Neuronal stem cell (in vitro differentiated cells): ENCODE measurements around the gene NPAS2.

Experiments used
- DNase-seq: peaks from one replicate; pipeline ENCODE4 v3.0.0-alpha.2; 2013; ENCODE audit warnings: low spot score
- H2AFZ ChIP-seq: one replicate; pipeline ENCODE4 v1.6.1; 2013; ENCODE audit warnings: mild to moderate bottlenecking, low read length, inconsistent platforms
- H2AK5ac ChIP-seq: 2 replicates; pipeline ENCODE4 v1.6.1; 2013; ENCODE audit warnings: low read depth, mild to moderate bottlenecking, inconsistent platforms, low read length, moderate library complexity, mixed read lengths
- H2BK120ac ChIP-seq: 2 replicates; pipeline ENCODE4 v1.6.1; 2013; ENCODE audit warnings: low read depth, mild to moderate bottlenecking, inconsistent platforms, low read length, moderate library complexity, mixed read lengths
- H2BK12ac ChIP-seq: one replicate; pipeline ENCODE4 v1.6.1; 2013; ENCODE audit warnings: low read length, inconsistent platforms
- H2BK15ac ChIP-seq: 2 replicates; pipeline ENCODE4 v1.6.1; 2013; ENCODE audit warnings: mild to moderate bottlenecking, low read length, inconsistent platforms, mixed read lengths
- H2BK5ac ChIP-seq: one replicate; pipeline ENCODE4 v1.6.1; 2013; ENCODE audit warnings: inconsistent platforms, mild to moderate bottlenecking, low read length, moderate library complexity
- H3K14ac ChIP-seq: one replicate; pipeline ENCODE4 v1.6.1; 2013; ENCODE audit warnings: low read length, inconsistent platforms
- H3K18ac ChIP-seq: 2 replicates; pipeline ENCODE4 v1.6.1; 2013; ENCODE audit warnings: low read length, inconsistent platforms
- H3K23ac ChIP-seq: 2 replicates; pipeline ENCODE4 v1.6.1; 2013; ENCODE audit warnings: low read depth, mild to moderate bottlenecking, mixed read lengths, low read length, inconsistent platforms; ENCODE audit not compliant: poor library complexity
- H3K27ac ChIP-seq: replicated peaks from 3 replicates; pipeline ENCODE4 v1.5.1; 2013; ENCODE audit warnings: low read length, inconsistent platforms
- H3K27me3 ChIP-seq, 3 experiments: 2 replicates each; pipeline ENCODE4 v1.6.1; 2013; ENCODE audit warnings: low read length in 3 of 3, mild to moderate bottlenecking in 2 of 3, inconsistent platforms in 1 of 3, low read depth in 1 of 3, mixed read lengths in 1 of 3, moderate library complexity in 1 of 3; ENCODE audit not compliant: control insufficient read depth in 3 of 3, insufficient read depth in 3 of 3
- H3K36me3 ChIP-seq, 2 donors: replicated peaks in 1 of 2; 2 replicates each; pipeline ENCODE4 v1.6.1; 2013; ENCODE audit warnings: low read length in 2 of 2; ENCODE audit not compliant: control insufficient read depth in 2 of 2, insufficient read depth in 2 of 2
- H3K4ac ChIP-seq: 2 replicates; pipeline ENCODE4 v1.6.1; 2013; ENCODE audit warnings: inconsistent platforms, mild to moderate bottlenecking, low read length, moderate library complexity
- H3K4me1 ChIP-seq, 2 donors: 1 replicate in 1 of 2; 2 replicates in 1 of 2; pipeline ENCODE4 v1.6.1; 2013; ENCODE audit warnings: low read length in 2 of 2, low read depth in 1 of 2; ENCODE audit not compliant: control insufficient read depth in 2 of 2, insufficient read depth in 1 of 2
- H3K4me2 ChIP-seq: one replicate; pipeline ENCODE4 v1.6.1; 2013; ENCODE audit warnings: mild to moderate bottlenecking, low read length, inconsistent platforms; ENCODE audit not compliant: insufficient read depth, poor library complexity, severe bottlenecking
- H3K4me3 ChIP-seq, 2 donors: 2 replicates each; pipeline ENCODE4 v1.5.1; 2013; ENCODE audit warnings: low read length in 2 of 2, mild to moderate bottlenecking in 2 of 2, inconsistent platforms in 1 of 2, moderate library complexity in 1 of 2
- H3K79me1 ChIP-seq: one replicate; pipeline ENCODE4 v1.6.1; 2013; ENCODE audit warnings: low read depth, mild to moderate bottlenecking, inconsistent platforms, low read length, moderate library complexity
- H3K9ac ChIP-seq: one replicate; pipeline ENCODE4 v1.6.1; 2013; ENCODE audit warnings: mild to moderate bottlenecking, low read depth, low read length, inconsistent platforms; ENCODE audit not compliant: poor library complexity
- H3K9me3 ChIP-seq, 2 donors: replicated peaks in 1 of 2; 2 replicates each; pipeline versions ENCODE3 to v1.6.1; 2013; ENCODE audit warnings: low read length in 2 of 2, mild to moderate bottlenecking in 2 of 2, inconsistent platforms in 1 of 2, low read depth in 1 of 2, mixed read lengths in 1 of 2, moderate library complexity in 1 of 2; ENCODE audit not compliant: control insufficient read depth in 2 of 2, insufficient read depth in 1 of 2
- H4K8ac ChIP-seq: one replicate; pipeline ENCODE4 v1.6.1; 2013; ENCODE audit warnings: low read depth, mild to moderate bottlenecking, inconsistent platforms, low read length, moderate library complexity
- H4K91ac ChIP-seq: one replicate; pipeline ENCODE4 v1.6.1; 2013; ENCODE audit warnings: low read length, low read depth, mild to moderate bottlenecking, inconsistent platforms; ENCODE audit not compliant: poor library complexity
- WGBS, 2 donors: extraction: QIAGEN DNeasy Blood & Tissue Kit; methylation state at CpG; one replicate each; pipeline ENCODE4 v1.1.7; 2013; ENCODE audit warnings: missing lambda C conversion rate in 2 of 2, mixed read lengths in 1 of 2; ENCODE audit not compliant: insufficient read length in 2 of 2, insufficient replicate concordance in 1 of 2; ENCODE audit errors: extremely low coverage in 2 of 2; 5-methylcytosine and 5-hydroxymethylcytosine counted together

Gene NPAS2

GRCh38 chr2:100940240-100940639 lies 120.3 kb downstream of the NPAS2 start:
- Histone ChIP-seq H3K4me1 (no peaks in the 10 kb centered on the region), H3K9me3 (no peaks in the 10 kb centered on the region), H3K36me3 (no peaks in the 10 kb centered on the region), H3K9ac (no peak overlapping the region), H2BK120ac (no peak overlapping the region), H3K23ac (no peak overlapping the region), H2AK5ac (no peak overlapping the region), H3K14ac (no peak overlapping the region), H2BK5ac (no peak overlapping the region), H4K91ac (no peak overlapping the region), H3K18ac (no peak overlapping the region), H3K27me3 (peaks cover 0 to 7% (median 0%) of the 10 kb centered on the region in 3 experiments), H2AFZ (no peak overlapping the region), H3K4me3 (no peak overlapping the region), H3K4me2 (no peak overlapping the region), H3K27ac (no peak overlapping the region), H3K79me1 (no peaks in the 10 kb centered on the region), H3K4ac (no peak overlapping the region), H2BK12ac (no peak overlapping the region), H2BK15ac (no peak overlapping the region), H4K8ac (no peak overlapping the region)
- no CpG with 5 or more reads among the region's 4 CpGs for WGBS, 2 donors
- DNase-seq: no peak

- DNase-seq: no peak
Measured at GRCh38 chr2:100940766-100941645, 121.1 kb downstream of the NPAS2 start.

GRCh38 chr2:100941646-100942240 lies 121.8 kb downstream of the NPAS2 start:
- Histone ChIP-seq H2BK12ac (no peak overlapping the region), H2BK120ac (no peak overlapping the region), H3K4ac (no peak overlapping the region), H2AFZ (no peak overlapping the region), H3K23ac (no peak overlapping the region), H3K36me3 (no peaks in the 10 kb centered on the region), H4K91ac (no peak overlapping the region), H2BK15ac (no peak overlapping the region), H2BK5ac (no peak overlapping the region), H3K27ac (no peak overlapping the region), H3K14ac (no peak overlapping the region), H3K9ac (no peak overlapping the region), H3K4me1 (no peaks in the 10 kb centered on the region), H2AK5ac (no peak overlapping the region), H3K4me2 (no peak overlapping the region), H3K4me3 (no peak overlapping the region), H3K18ac (no peak overlapping the region), H3K27me3 (peaks cover 0 to 2% (median 0%) of the 10 kb centered on the region in 3 experiments), H3K79me1 (no peaks in the 10 kb centered on the region), H3K9me3 (no peaks in the 10 kb centered on the region), H4K8ac (no peak overlapping the region)
- no CpG with 5 or more reads among the region's 10 CpGs for WGBS, 2 donors
- DNase-seq: no peak

More at GRCh38 chr2:100940766-100941645, 121.1 kb downstream of the NPAS2 start:
- Histone ChIP-seq H4K8ac (no peak overlapping the region), H3K23ac (no peak overlapping the region), H3K36me3 (no peaks in the 10 kb centered on the region), H3K27me3 (peaks cover 0 to 2% (median 0%) of the 10 kb centered on the region in 3 experiments), H2BK15ac (no peak overlapping the region), H3K4me1 (no peaks in the 10 kb centered on the region), H2BK5ac (no peak overlapping the region), H2AFZ (no peak overlapping the region), H3K4me3 (no peak overlapping the region), H3K9ac (no peak overlapping the region), H2BK120ac (no peak overlapping the region), H3K18ac (no peak overlapping the region), H4K91ac (no peak overlapping the region), H3K4ac (no peak overlapping the region), H2AK5ac (no peak overlapping the region), H3K79me1 (no peaks in the 10 kb centered on the region), H3K27ac (no peak overlapping the region), H2BK12ac (no peak overlapping the region), H3K4me2 (no peak overlapping the region), H3K14ac (no peak overlapping the region), H3K9me3 (no peaks in the 10 kb centered on the region)
- no CpG with 5 or more reads among the region's 14 CpGs for WGBS, 2 donors
